Measurements from ENCODE around the gene SORCS3.

The SORCS3 gene

GRCh38 chr10:104809288-104810090 lies 168.4 kb downstream of the SORCS3 start:
- TF ChIP-seq, protein P1, sequence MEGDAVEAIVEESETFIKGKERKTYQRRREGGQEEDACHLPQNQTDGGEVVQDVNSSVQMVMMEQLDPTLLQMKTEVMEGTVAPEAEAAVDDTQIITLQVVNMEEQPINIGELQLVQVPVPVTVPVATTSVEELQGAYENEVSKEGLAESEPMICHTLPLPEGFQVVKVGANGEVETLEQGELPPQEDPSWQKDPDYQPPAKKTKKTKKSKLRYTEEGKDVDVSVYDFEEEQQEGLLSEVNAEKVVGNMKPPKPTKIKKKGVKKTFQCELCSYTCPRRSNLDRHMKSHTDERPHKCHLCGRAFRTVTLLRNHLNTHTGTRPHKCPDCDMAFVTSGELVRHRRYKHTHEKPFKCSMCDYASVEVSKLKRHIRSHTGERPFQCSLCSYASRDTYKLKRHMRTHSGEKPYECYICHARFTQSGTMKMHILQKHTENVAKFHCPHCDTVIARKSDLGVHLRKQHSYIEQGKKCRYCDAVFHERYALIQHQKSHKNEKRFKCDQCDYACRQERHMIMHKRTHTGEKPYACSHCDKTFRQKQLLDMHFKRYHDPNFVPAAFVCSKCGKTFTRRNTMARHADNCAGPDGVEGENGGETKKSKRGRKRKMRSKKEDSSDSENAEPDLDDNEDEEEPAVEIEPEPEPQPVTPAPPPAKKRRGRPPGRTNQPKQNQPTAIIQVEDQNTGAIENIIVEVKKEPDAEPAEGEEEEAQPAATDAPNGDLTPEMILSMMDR (IDR thresholded peaks at IDR 0.05; ENCODE audit: insufficient read depth, low read length, poor library complexity, severe bottlenecking), result no peak
- TF ChIP-seq EZH2phosphoT487 (conservative IDR thresholded peaks at IDR 0.05; ENCODE audit: low read length), result no peak
- Histone ChIP-seq H3K9ac (ENCODE audit: low read length) (no peak overlapping the region), H3K9me2 (replicated peaks; ENCODE audit: insufficient read depth, low read length) (no peaks in the 10 kb centered on the region), H3K9me3 (ENCODE audit: insufficient read depth, low read length) (no peaks in the 10 kb centered on the region), H3K36me3 (ENCODE audit: low read length) (no peaks in the 10 kb centered on the region), H2AFZ (ENCODE audit: low read depth, low read length, severe bottlenecking) (no peak overlapping the region), H3K27ac (ENCODE audit: low read depth, low read length) (no peak overlapping the region), H4K20me1 (ENCODE audit: low read depth, low read length) (no peaks in the 10 kb centered on the region), H3K79me2 (ENCODE audit: insufficient read depth, low read length) (no peaks in the 10 kb centered on the region), H3F3A (ENCODE audit: insufficient read depth) (no peaks in the 10 kb centered on the region), H3K27me3 (ENCODE audit: low read length) (no peaks in the 10 kb centered on the region), H3K4me3 (ENCODE audit: insufficient read depth, low read length, poor library complexity, severe bottlenecking) (no peak overlapping the region), H3K4me2 (ENCODE audit: low read depth, low read length, poor library complexity, severe bottlenecking) (no peak overlapping the region)

DNA sequence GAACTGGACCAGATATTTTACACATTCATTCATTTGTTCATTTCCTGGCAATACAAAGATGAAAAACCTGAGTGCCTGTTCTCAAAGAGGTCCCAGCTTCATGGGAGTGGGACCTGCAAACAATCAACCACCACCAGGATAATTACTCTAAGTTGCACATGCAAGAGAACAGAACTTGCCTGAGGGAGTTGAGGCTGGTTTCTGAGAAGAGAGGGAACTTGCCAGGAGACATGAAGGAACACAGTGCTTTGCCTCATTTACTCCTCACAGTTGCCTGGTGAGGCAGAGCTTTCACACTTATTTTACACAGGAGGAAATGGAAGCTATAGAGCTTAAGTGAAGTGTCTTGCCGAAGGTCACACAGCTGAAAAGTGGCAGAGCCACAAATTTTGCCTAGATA lies 170.1 kb downstream of the SORCS3 start:
- H2AFZ ChIP-seq (ENCODE audit: low read depth, low read length, severe bottlenecking), result no peak overlapping the region
- H3K79me2 ChIP-seq (ENCODE audit: insufficient read depth, low read length), result no peaks in the 10 kb centered on the region
- no peaks in the 10 kb centered on the region for H3K9me3 ChIP-seq (ENCODE audit: insufficient read depth, low read length)
- H3F3A ChIP-seq (ENCODE audit: insufficient read depth), result no peaks in the 10 kb centered on the region
- H3K4me3 ChIP-seq (ENCODE audit: insufficient read depth, low read length, poor library complexity, severe bottlenecking), result no peak overlapping the region
- H3K9ac ChIP-seq (ENCODE audit: low read length), result no peak overlapping the region
- H3K27me3 ChIP-seq (ENCODE audit: low read length), result no peaks in the 10 kb centered on the region
- H3K36me3 ChIP-seq (ENCODE audit: low read length), result no peaks in the 10 kb centered on the region
- no peaks in the 10 kb centered on the region for H3K9me2 ChIP-seq (replicated peaks; ENCODE audit: insufficient read depth, low read length)
- H4K20me1 ChIP-seq (ENCODE audit: low read depth, low read length), result no peaks in the 10 kb centered on the region
- no peak for TF ChIP-seq EZH2phosphoT487 (conservative IDR thresholded peaks at IDR 0.05; ENCODE audit: low read length)
- TF ChIP-seq, protein P1 (IDR thresholded peaks at IDR 0.05; ENCODE audit: insufficient read depth, low read length, poor library complexity, severe bottlenecking), result no peak
- no peak overlapping the region for H3K4me2 ChIP-seq (ENCODE audit: low read depth, low read length, poor library complexity, severe bottlenecking)
- H3K27ac ChIP-seq (ENCODE audit: low read depth, low read length), result no peak overlapping the region

- no peaks in the 10 kb centered on the region for H3K36me3 ChIP-seq (ENCODE audit: low read length)
- no peaks in the 10 kb centered on the region for H3F3A ChIP-seq (ENCODE audit: insufficient read depth)
- no peak overlapping the region for H3K9ac ChIP-seq (ENCODE audit: low read length)
- H3K9me2 ChIP-seq (replicated peaks; ENCODE audit: insufficient read depth, low read length), result no peaks in the 10 kb centered on the region
- TF ChIP-seq, protein P1 (IDR thresholded peaks at IDR 0.05; ENCODE audit: insufficient read depth, low read length, poor library complexity, severe bottlenecking), result no peak
- no peak for TF ChIP-seq EZH2phosphoT487 (conservative IDR thresholded peaks at IDR 0.05; ENCODE audit: low read length)
- no peaks in the 10 kb centered on the region for H3K79me2 ChIP-seq (ENCODE audit: insufficient read depth, low read length)
- no peak overlapping the region for H3K4me3 ChIP-seq (ENCODE audit: insufficient read depth, low read length, poor library complexity, severe bottlenecking)
- H4K20me1 ChIP-seq (ENCODE audit: low read depth, low read length), result no peaks in the 10 kb centered on the region
- H3K9me3 ChIP-seq (ENCODE audit: insufficient read depth, low read length), result no peaks in the 10 kb centered on the region
- H3K27ac ChIP-seq (ENCODE audit: low read depth, low read length), result no peak overlapping the region
- H3K27me3 ChIP-seq (ENCODE audit: low read length), result no peaks in the 10 kb centered on the region
- H2AFZ ChIP-seq (ENCODE audit: low read depth, low read length, severe bottlenecking), result no peak overlapping the region
- no peak overlapping the region for H3K4me2 ChIP-seq (ENCODE audit: low read depth, low read length, poor library complexity, severe bottlenecking)
These were observed 175.4 kb downstream of the SORCS3 start for GRCh38 chr10:104816501-104816900.
